Panc1 (cell line): ENCODE measurements around the gene HDAC7.

Experiments
- POLR2AphosphoS5 ChIP-seq: IDR thresholded peaks from 2 replicates; pipeline ENCODE4 v1.6.1; 2012; ENCODE audit warnings: mild to moderate bottlenecking, low read depth, low read length, moderate library complexity
- SIN3A ChIP-seq: IDR thresholded peaks from 2 replicates; pipeline ENCODE4 v1.6.1; 2012; ENCODE audit warnings: low read depth, mild to moderate bottlenecking, low read length, moderate library complexity, borderline replicate concordance; ENCODE audit not compliant: insufficient read depth
- TF ChIP-seq, protein P1 (sequence below): fragments of 450-650 bp; IDR thresholded peaks from 2 replicates; pipeline ENCODE4 v1.5.1; 2017; ENCODE audit warnings: mild to moderate bottlenecking
- TF ChIP-seq, protein P2 (sequence below), 2 experiments: IDR thresholded peaks; 2 replicates each; pipeline ENCODE4 v1.6.1; 2011 to 2012; ENCODE audit warnings: low read depth in 2 of 2, control low read depth in 1 of 2, low read length in 1 of 2, mild to moderate bottlenecking in 1 of 2, moderate library complexity in 1 of 2; ENCODE audit not compliant: insufficient read depth in 1 of 2

DNA sequence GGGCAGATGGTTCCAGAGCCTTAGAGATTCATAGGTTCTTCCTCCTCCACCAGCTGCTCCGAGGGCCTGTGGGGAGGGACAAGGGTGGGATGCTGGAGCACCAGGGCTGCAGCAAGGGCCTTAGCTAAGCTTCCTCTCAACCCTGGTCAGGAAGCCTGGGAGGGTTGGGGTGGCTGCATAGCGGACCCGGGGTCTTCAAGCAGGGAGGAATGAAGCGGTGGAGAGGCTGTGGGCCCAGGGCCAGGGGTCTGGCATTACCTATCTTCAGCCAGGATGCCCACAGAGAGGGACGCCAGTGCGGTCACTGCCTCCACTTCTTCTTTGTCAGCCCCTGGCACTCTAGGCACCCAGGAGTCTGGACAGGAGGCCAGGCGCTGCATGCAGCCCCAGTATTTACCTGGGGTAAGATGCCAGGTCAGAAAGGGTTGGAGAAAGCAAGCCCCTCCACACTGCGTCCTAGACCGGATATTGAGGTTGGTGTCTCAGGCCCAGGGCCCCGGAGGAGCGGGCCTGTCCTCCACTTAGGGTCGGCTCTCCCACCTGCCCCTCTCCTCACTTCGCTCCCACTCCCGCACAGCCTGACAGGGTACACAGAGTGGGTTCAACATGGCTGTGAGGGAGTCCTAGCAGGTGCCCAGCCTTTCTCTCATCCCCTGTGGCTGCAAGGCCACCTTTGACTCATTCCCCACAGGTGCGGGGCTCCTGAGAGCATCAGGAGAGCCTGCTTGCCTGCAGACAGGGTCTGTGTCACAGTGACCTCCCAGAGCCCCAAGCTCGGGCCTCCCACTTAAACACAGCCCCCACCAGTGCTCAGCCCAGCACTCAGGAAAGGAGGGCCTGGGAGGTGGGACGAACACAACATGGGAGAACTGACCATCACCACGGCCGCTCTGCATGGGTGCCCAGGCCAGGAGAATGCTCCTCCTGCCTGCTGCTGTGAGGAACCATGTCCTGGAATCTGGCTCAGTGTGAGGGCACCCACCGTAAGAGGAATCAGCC is 35.6 kb downstream of the HDAC7 start:
- no peak for TF ChIP-seq POLR2AphosphoS5
- TF ChIP-seq, protein P1, sequence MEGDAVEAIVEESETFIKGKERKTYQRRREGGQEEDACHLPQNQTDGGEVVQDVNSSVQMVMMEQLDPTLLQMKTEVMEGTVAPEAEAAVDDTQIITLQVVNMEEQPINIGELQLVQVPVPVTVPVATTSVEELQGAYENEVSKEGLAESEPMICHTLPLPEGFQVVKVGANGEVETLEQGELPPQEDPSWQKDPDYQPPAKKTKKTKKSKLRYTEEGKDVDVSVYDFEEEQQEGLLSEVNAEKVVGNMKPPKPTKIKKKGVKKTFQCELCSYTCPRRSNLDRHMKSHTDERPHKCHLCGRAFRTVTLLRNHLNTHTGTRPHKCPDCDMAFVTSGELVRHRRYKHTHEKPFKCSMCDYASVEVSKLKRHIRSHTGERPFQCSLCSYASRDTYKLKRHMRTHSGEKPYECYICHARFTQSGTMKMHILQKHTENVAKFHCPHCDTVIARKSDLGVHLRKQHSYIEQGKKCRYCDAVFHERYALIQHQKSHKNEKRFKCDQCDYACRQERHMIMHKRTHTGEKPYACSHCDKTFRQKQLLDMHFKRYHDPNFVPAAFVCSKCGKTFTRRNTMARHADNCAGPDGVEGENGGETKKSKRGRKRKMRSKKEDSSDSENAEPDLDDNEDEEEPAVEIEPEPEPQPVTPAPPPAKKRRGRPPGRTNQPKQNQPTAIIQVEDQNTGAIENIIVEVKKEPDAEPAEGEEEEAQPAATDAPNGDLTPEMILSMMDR, result no peak
- no peak for TF ChIP-seq SIN3A
- TF ChIP-seq, protein P2, sequence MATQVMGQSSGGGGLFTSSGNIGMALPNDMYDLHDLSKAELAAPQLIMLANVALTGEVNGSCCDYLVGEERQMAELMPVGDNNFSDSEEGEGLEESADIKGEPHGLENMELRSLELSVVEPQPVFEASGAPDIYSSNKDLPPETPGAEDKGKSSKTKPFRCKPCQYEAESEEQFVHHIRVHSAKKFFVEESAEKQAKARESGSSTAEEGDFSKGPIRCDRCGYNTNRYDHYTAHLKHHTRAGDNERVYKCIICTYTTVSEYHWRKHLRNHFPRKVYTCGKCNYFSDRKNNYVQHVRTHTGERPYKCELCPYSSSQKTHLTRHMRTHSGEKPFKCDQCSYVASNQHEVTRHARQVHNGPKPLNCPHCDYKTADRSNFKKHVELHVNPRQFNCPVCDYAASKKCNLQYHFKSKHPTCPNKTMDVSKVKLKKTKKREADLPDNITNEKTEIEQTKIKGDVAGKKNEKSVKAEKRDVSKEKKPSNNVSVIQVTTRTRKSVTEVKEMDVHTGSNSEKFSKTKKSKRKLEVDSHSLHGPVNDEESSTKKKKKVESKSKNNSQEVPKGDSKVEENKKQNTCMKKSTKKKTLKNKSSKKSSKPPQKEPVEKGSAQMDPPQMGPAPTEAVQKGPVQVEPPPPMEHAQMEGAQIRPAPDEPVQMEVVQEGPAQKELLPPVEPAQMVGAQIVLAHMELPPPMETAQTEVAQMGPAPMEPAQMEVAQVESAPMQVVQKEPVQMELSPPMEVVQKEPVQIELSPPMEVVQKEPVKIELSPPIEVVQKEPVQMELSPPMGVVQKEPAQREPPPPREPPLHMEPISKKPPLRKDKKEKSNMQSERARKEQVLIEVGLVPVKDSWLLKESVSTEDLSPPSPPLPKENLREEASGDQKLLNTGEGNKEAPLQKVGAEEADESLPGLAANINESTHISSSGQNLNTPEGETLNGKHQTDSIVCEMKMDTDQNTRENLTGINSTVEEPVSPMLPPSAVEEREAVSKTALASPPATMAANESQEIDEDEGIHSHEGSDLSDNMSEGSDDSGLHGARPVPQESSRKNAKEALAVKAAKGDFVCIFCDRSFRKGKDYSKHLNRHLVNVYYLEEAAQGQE (IDR thresholded peaks at IDR 0.05; ENCODE audit: insufficient read depth in 1 of 2, low read depth in 2 of 2, low read length in 1 of 2), result no peak
